HL-60/S4 treated with phorbol 12-myristate 13-acetate at 8.2 ng/mL for 4 days and 3 days (cell line): Measurements from ENCODE around the gene IGDCC3.
"Not testable (repeated sequence)": the region's sequence is repeated elsewhere in the genome, so short reads cannot be mapped to it uniquely, and the experiment has no call there.

Source experiments
- in situ Hi-C: fragments of 300-500 bp; cut with MboI; formaldehyde crosslinking; loops from 2 replicates; pipeline ENCODE4 v1.15.0; 2022; ENCODE audit warnings: low sequenced_read_pairs

IGDCC3 gene

DNA sequence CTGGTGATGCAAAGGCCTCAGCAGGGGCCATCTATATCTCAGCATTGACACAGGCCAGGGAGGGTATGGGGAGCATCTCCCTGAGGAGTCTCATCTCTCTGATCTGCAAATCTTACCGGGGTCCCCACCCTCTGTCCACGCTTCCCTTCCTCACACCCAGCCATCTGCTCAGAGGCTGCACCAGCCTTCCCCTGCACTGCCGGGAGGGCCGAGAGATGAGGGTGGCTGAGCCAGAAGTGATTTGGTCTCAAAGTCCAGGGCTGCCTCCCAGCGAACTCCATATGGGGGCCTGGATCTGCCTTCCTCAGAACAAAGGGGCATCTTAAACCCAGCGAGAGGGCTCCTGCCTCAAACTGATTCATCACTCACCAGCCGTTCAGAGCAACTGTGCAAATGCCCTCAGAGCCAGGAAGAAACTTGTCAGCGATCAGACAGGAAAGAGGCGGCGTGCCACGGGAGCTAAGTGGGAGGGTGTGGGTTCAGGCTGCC is 4.6 kb downstream of the IGDCC3 start:
- in situ Hi-C loops, result no loop called here

- in situ Hi-C loops, result no loop called here
Measured at GRCh38 chr15:65372787-65373067, 5.1 kb downstream of the IGDCC3 start.

GRCh38 chr15:65371976-65372786 is 5.6 kb downstream of the IGDCC3 start:
- in situ Hi-C loops, result no loop called here

- in situ Hi-C loops, result no loop called here
Measured at GRCh38 chr15:65370885-65371284, 6.9 kb downstream of the IGDCC3 start.

DNA sequence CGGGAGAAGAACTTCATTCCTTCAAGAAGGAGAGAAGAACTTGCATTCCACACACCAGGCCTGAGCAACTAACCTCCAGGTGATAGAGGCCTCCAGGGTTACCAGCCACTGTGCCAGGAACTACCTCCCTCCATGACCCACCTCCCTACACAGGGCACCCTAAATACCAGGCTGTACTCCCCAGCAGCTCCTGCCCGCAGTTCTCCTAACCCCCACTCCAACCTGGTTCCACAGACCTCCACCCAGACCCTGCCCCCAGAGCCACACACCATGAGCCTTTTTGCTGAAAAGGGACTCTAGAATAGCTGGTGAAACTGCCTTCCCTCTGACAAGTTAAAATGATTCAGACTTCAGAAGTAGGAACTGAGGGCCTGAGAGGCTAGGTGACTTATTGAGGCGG is 8.2 kb downstream of the IGDCC3 start:
- in situ Hi-C loops, result no loop called here

DNA sequence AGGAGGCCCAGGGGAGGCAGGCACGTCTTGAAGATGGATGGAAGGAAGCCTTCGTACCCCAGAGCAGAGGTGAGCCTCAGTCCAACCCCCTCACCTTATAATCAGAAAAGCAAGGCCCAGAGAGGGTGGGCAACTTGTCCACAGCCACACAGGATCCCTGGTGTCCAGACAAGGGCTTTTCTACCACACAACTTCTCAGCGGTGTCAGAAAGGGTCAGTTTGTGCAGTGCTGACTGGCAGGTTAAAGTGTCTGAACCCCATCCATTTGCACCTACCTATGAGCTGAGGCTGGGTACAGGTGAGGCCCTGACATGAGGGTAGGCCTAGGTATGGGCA is 8.6 kb downstream of the IGDCC3 start:
- in situ Hi-C loops, result no loop called here

- in situ Hi-C loops, result no loop called here
Measured at GRCh38 chr15:65368302-65369211, 9.2 kb downstream of the IGDCC3 start.

DNA sequence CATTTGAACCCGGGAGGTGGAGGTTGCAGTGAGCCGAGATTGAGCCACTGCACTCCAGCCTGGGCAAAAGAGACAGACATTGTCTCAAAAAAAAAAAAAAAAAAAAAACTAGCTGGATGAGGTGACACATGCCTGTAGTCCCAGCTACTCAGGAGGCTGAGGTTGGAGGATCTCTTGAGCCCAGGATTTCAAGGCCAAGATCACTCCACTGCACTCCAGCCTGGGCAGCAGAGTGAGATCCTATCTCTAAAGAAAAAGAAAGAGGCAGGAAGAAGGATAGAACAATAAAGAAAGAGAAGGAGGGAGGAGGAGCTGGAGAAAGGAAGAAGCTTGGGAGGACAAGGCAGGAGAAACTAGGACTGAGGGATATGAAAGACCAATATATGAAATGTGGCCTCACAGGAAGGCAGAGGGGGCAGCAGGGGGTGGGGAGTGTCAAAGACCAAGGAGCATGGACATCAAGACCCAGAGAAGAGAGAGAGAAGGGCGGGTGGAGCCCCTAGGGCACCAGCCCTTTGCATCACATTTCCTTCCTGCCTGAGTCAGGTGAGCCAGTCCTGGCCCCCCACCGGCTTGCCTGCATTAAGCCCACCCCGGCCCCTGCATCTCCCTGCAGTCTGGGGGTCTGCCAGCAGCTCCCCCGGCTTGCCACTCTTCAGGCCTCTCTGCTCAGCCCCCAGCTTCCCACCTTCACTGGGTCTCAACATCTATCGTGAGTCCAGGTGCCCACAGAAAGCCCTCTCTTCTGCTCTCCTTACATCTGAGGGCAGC is 11.5 kb downstream of the IGDCC3 start:
- in situ Hi-C loops, result no loop called here

GRCh38 chr15:65365229-65365628 is 12.6 kb downstream of the IGDCC3 start:
- in situ Hi-C loops, result no loop called here

DNA sequence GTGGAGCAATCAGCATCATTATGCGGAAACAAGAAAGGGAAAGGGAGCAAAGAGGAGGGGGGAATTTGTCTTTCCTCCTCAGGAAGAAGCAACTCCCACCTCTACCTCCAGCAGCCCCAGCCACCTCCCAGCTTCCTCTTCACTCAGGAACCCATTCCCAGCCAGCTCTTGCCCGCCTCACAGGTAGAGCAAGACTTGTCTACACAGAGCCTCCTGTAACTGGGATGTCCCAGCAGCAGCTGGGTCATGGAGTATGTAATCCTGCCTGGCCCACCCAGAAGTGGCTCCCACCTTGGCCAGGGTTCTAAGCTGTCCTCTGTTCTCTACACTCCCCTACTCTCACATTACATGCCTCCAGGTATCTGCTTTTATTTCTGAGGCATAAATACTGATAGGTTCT is 14.0 kb downstream of the IGDCC3 start:
- in situ Hi-C loops, result no loop called here

DNA sequence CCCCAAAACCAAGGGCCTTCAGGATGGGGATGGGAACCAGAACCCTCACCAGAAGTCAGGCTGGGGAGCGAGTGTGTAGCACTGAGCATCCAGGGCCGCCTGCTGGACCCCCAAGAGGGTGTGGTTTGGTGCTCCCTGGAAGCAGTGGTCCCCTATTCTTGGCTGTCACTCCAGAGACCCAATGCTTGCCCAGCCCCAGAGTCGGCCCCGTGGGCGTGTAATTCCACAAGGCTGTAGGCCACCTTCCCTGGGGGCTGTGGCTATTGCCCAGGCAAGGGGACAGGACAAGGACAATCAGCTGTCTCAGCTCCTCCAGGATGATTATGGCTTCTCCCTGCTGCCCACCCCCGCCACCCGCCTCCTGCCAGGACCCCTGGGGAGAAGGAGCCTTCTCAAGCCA is 14.5 kb downstream of the IGDCC3 start:
- in situ Hi-C loops, result no loop called here

DNA sequence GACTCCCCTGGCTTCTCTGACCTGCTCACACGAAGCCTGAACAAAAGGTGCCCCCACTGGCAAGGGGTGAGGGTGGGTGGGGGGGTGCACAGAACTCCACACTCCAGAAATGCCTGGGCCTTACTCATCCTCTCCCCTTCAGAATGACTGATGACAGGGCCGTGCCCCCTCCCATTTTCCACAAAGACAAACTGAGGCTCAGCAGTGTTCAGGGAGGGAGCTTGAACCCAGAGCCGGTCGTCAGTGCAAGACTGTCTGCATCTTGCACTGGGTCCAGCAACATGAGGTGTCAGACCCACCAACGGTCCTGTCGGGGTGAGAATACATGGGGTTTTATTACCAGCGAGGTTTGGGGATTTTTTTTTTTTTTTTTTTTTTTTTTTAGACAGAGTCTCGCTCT is 15.3 kb downstream of the IGDCC3 start:
- in situ Hi-C loops, result no loop called here

- in situ Hi-C loops, result no loop called here
Measured at GRCh38 chr15:65361708-65362459, 15.9 kb downstream of the IGDCC3 start.

GRCh38 chr15:65360506-65360905 is 17.3 kb downstream of the IGDCC3 start:
- in situ Hi-C loops, result no loop called here

DNA sequence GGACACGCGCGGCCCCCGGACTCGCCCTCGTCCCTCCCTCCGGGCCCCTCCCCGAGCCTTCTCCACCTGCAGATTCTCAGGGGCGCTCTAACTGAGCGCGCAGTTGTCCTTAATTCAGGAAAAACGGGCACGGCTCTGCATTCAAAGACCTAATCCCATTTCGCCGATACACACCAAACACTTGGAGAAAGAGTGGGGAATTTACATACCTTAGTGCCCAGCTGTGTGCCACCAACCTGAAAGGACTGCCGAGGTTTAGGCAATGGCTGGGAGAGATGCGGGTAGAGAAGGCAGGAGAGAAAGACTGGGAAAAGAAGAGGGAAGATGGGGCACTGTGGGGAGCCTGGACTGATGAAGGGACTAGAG is 21.8 kb downstream of the IGDCC3 start:
- in situ Hi-C loops, result no loop called here

GRCh38 chr15:65355173-65355987 is 22.4 kb downstream of the IGDCC3 start:
- in situ Hi-C loops, result no loop called here

- in situ Hi-C loops, result no loop called here
Measured at GRCh38 chr15:65354835-65355172, 23.0 kb downstream of the IGDCC3 start.

DNA sequence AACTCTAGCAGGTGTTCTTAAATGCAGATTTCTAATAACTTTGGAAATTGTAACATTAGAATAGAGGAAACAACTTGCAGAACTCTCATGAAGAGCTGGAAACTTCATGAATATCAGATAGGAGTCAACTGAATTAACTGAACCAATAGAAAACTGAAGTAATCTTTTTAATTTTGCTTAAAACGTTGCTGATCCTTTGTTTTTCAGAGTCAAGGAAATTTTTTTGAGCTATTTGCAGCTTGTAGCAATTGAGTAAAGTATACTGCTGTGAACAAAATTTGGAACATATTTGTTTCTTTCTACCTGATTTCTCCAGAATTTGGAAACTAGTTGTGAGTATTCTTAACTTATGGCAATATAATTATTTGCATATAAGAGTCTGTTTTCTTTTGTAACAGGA is 25.8 kb downstream of the IGDCC3 start:
- in situ Hi-C loops, result not testable (repeated sequence)

GRCh38 chr15:65349338-65349737 is 28.5 kb downstream of the IGDCC3 start:
- in situ Hi-C loops, result no loop called here

- in situ Hi-C loops, result not testable (repeated sequence)
Measured at GRCh38 chr15:65347756-65348155, 30.0 kb downstream of the IGDCC3 start.
